CD4-positive, alpha-beta T cell treated with Interleukin-4 for 1 hour (primary cell): Measurements from ENCODE around the gene FAM151B.

Experiments
- DNase-seq, 2 donors: peaks; one replicate each; pipeline ENCODE4 v3.0.0-alpha.2; 2020 to 2022

The FAM151B gene

DNA sequence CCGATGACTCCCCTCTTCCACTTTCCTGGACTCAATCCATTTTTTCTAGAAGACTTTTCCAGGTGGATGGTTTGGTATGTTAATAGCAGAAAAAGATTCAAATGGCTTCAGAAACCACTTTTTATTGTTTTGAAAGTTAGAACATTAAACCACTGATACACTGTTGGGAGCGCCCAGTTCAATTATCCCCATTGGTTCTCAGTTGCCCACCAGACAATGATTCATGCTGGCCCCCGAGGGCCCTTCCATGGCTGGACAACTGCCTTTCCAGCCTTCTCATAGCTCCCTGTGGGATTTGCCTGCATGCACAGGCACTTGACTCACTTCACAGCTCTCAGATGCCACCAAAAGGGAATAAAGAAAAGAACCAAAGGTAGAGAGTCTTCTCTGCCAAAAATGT lies 103.5 kb downstream of the FAM151B start:
- no peak for DNase-seq

DNA sequence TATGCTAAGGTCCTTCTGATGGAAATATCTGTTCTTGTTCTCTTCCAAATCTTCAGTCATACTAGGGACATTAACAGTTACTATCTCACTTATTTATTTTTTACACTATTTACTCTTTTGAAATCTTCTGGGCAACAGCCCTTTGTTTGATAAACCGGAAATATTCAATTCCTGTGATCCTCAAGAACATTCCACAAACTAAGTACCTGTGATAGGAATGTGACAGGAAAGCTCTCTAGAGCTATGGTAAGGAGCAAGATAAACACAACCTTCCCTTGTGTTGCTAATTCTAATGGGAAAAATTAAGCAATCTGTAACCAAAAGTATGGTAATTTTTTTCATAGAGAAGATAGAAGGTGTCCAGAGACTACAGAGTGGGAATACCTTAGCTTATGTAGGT lies 104.2 kb downstream of the FAM151B start:
- no peak for DNase-seq
